ENCODE measurements around the gene INPP5A. TPM values are rescaled to one million over a fixed set of nuclear protein-coding genes. Genes with fewer than 3 reads are reported as not detected.
"Not testable (repeated sequence)": the region's sequence is repeated elsewhere in the genome, so short reads cannot be mapped to it uniquely, and the experiment has no call there.

The INPP5A gene
- total and polyA plus RNA-seq, 4 donors = 37.7 to 112 (median 54.9) TPM

- no peak overlapping the region for H3K27ac ChIP-seq (ENCODE audit: low read depth in 1 of 2, low read length in 2 of 2)
- intact Hi-C loops (cut with DNase I) = no loop called here
- no peaks in the 10 kb centered on the region for H3K4me1 ChIP-seq (ENCODE audit: control insufficient read depth in 1 of 2, insufficient read depth in 2 of 2, low read length in 2 of 2)
- 92 to 94% methylated on average over 36 of the region's 36 CpGs for whole genome bisulfite sequencing, 2 donors
- no peaks in the 10 kb centered on the region for H3K9me3 ChIP-seq (ENCODE audit: control insufficient read depth, low read length)
- ATAC-seq (ENCODE audit: low FRiP score) = no peak
- H3K27me3 ChIP-seq (ENCODE audit: control insufficient read depth in 1 of 2, insufficient read depth in 2 of 2, low read length in 1 of 2) = no peaks in the 10 kb centered on the region
- no peak overlapping the region for H3K4me3 ChIP-seq (ENCODE audit: low read length in 2 of 2)
- no peaks in the 10 kb centered on the region for H3K36me3 ChIP-seq (ENCODE audit: control insufficient read depth in 1 of 2, insufficient read depth in 2 of 2, low read length in 1 of 2)
- DNase-seq = peak; percentile 35 to 43
Observed at GRCh38 chr10:132677473-132678227, 140.1 kb downstream of the INPP5A start.

- DNase-seq (peak; percentile 18 to 48), ATAC-seq (ENCODE audit: low FRiP score) (no peak)
- WGBS, 2 donors = 84 to 95% methylated on average over 13 of the region's 13 CpGs
- no peaks in the 10 kb centered on the region for H3K27me3 ChIP-seq (ENCODE audit: control insufficient read depth in 1 of 2, insufficient read depth in 2 of 2, low read length in 1 of 2)
- H3K27ac ChIP-seq (ENCODE audit: low read depth in 1 of 2, low read length in 2 of 2) = no peak overlapping the region
- H3K4me1 ChIP-seq (ENCODE audit: control insufficient read depth in 1 of 2, insufficient read depth in 2 of 2, low read length in 2 of 2) = no peaks in the 10 kb centered on the region
- H3K9me3 ChIP-seq (ENCODE audit: control insufficient read depth, low read length) = no peaks in the 10 kb centered on the region
- H3K4me3 ChIP-seq (ENCODE audit: low read length in 2 of 2) = no peak overlapping the region
- no peaks in the 10 kb centered on the region for H3K36me3 ChIP-seq (ENCODE audit: control insufficient read depth in 1 of 2, insufficient read depth in 2 of 2, low read length in 1 of 2)
- intact Hi-C loops (cut with DNase I) = no loop called here
Observed at GRCh38 chr10:132678436-132679216, 141.0 kb downstream of the INPP5A start.

- Histone ChIP-seq H3K4me3 (ENCODE audit: low read length in 2 of 2) (no peak overlapping the region), H3K4me1 (ENCODE audit: control insufficient read depth in 1 of 2, insufficient read depth in 2 of 2, low read length in 2 of 2) (no peaks in the 10 kb centered on the region), H3K27me3 (ENCODE audit: control insufficient read depth in 1 of 2, insufficient read depth in 2 of 2, low read length in 1 of 2) (no peaks in the 10 kb centered on the region), H3K36me3 (ENCODE audit: control insufficient read depth in 1 of 2, insufficient read depth in 2 of 2, low read length in 1 of 2) (no peaks in the 10 kb centered on the region), H3K27ac (ENCODE audit: low read depth in 1 of 2, low read length in 2 of 2) (no peak overlapping the region), H3K9me3 (ENCODE audit: control insufficient read depth, low read length) (no peaks in the 10 kb centered on the region)
- DNase-seq = peak; percentile 30 to 58
- WGBS, 2 donors = 95 to 97% methylated on average over 10 of the region's 10 CpGs
- no peak for ATAC-seq (ENCODE audit: low FRiP score)
- intact Hi-C loops (cut with DNase I) = no loop called here
Observed at GRCh38 chr10:132679217-132679595, 141.6 kb downstream of the INPP5A start.

GRCh38 chr10:132679640-132680039 lies 142.1 kb downstream of the INPP5A start:
- Histone ChIP-seq H3K9me3 (ENCODE audit: control insufficient read depth, low read length) (no peaks in the 10 kb centered on the region), H3K4me3 (ENCODE audit: low read length in 2 of 2) (no peak overlapping the region), H3K4me1 (ENCODE audit: control insufficient read depth in 1 of 2, insufficient read depth in 2 of 2, low read length in 2 of 2) (no peaks in the 10 kb centered on the region), H3K27ac (ENCODE audit: low read depth in 1 of 2, low read length in 2 of 2) (no peak overlapping the region), H3K27me3 (ENCODE audit: control insufficient read depth in 1 of 2, insufficient read depth in 2 of 2, low read length in 1 of 2) (no peaks in the 10 kb centered on the region), H3K36me3 (ENCODE audit: control insufficient read depth in 1 of 2, insufficient read depth in 2 of 2, low read length in 1 of 2) (no peaks in the 10 kb centered on the region)
- 63 to 83% methylated on average over 3 of the region's 3 CpGs for WGBS, 2 donors
- ATAC-seq (ENCODE audit: low FRiP score) (no peak), DNase-seq (no peak)
- intact Hi-C loops (cut with DNase I) = no loop called here

- H3K9me3 ChIP-seq (ENCODE audit: control insufficient read depth, low read length); H3K27me3 ChIP-seq (ENCODE audit: control insufficient read depth in 1 of 2, insufficient read depth in 2 of 2, low read length in 1 of 2); H3K36me3 ChIP-seq (ENCODE audit: control insufficient read depth in 1 of 2, insufficient read depth in 2 of 2, low read length in 1 of 2); H3K4me3 ChIP-seq (ENCODE audit: low read length in 2 of 2); H3K4me1 ChIP-seq (ENCODE audit: control insufficient read depth in 1 of 2, insufficient read depth in 2 of 2, low read length in 2 of 2); H3K27ac ChIP-seq (ENCODE audit: low read depth in 1 of 2, low read length in 2 of 2); ATAC-seq (ENCODE audit: low FRiP score); intact Hi-C loops (cut with DNase I): not testable (repeated sequence)
- peak; percentile 21 to 62 for DNase-seq
- WGBS, 2 donors = 96 to 98% methylated on average over 19 to 26 of the region's 28 CpGs
Observed at GRCh38 chr10:132680741-132681140, 143.2 kb downstream of the INPP5A start.

GRCh38 chr10:132681858-132682755 lies 144.5 kb downstream of the INPP5A start:
- intact Hi-C loops (cut with DNase I) = no loop called here

GRCh38 chr10:132684164-132684891 lies 146.7 kb downstream of the INPP5A start:
- WGBS, 2 donors = 83 to 88% methylated on average over 12 of the region's 12 CpGs
- no peak overlapping the region for H3K27ac ChIP-seq (ENCODE audit: low read depth in 1 of 2, low read length in 2 of 2)
- DNase-seq = peak; percentile 40 to 44
- no peaks in the 10 kb centered on the region for H3K27me3 ChIP-seq (ENCODE audit: control insufficient read depth in 1 of 2, insufficient read depth in 2 of 2, low read length in 1 of 2)
- no peaks in the 10 kb centered on the region for H3K9me3 ChIP-seq (ENCODE audit: control insufficient read depth, low read length)
- H3K36me3 ChIP-seq (ENCODE audit: control insufficient read depth in 1 of 2, insufficient read depth in 2 of 2, low read length in 1 of 2) = no peaks in the 10 kb centered on the region
- no peak overlapping the region for H3K4me3 ChIP-seq (ENCODE audit: low read length in 2 of 2)
- no peak for ATAC-seq (ENCODE audit: low FRiP score)
- intact Hi-C loops (cut with DNase I) = no loop called here
- no peaks in the 10 kb centered on the region for H3K4me1 ChIP-seq (ENCODE audit: control insufficient read depth in 1 of 2, insufficient read depth in 2 of 2, low read length in 2 of 2)

More at GRCh38 chr10:132681858-132682755, 144.5 kb downstream of the INPP5A start:
- Histone ChIP-seq H3K27ac (ENCODE audit: low read depth in 1 of 2, low read length in 2 of 2) (no peak overlapping the region), H3K9me3 (ENCODE audit: control insufficient read depth, low read length) (no peaks in the 10 kb centered on the region), H3K27me3 (ENCODE audit: control insufficient read depth in 1 of 2, insufficient read depth in 2 of 2, low read length in 1 of 2) (no peaks in the 10 kb centered on the region), H3K36me3 (ENCODE audit: control insufficient read depth in 1 of 2, insufficient read depth in 2 of 2, low read length in 1 of 2) (no peaks in the 10 kb centered on the region), H3K4me1 (ENCODE audit: control insufficient read depth in 1 of 2, insufficient read depth in 2 of 2, low read length in 2 of 2) (no peaks in the 10 kb centered on the region), H3K4me3 (ENCODE audit: low read length in 2 of 2) (no peak overlapping the region)
- DNase-seq = peak; percentile 31 to 48
- WGBS, 2 donors = 87% methylated on average over 25 of the region's 25 CpGs
- ATAC-seq (ENCODE audit: low FRiP score) = no peak

All from aorta (tissue), 5 donors.